GM18505 (cell line): Measurements from ENCODE around the gene CLEC2D.

Source experiments
- ATAC-seq: cut with Tn5 transposase; IDR thresholded peaks from one replicate; pipeline ENCODE4 v1.9.1; 2021; ENCODE audit not compliant: unreplicated experiment
- POLR2A ChIP-seq: IDR thresholded peaks from 4 replicates; pipeline ENCODE4 v1.6.1; 2011; ENCODE audit warnings: borderline replicate concordance; ENCODE audit not compliant: insufficient read depth, insufficient read length; ENCODE audit errors: extremely low read depth

Gene CLEC2D

GRCh38 chr12:9646794-9647781, 22.4 kb upstream of the CLEC2D start:
- ATAC-seq = peak; percentile 3
- no peak for TF ChIP-seq POLR2A

- peak; percentile 77 for TF ChIP-seq POLR2A
- peak; percentile 66 for ATAC-seq
Observed at GRCh38 chr12:9647825-9648700, 21.4 kb upstream of the CLEC2D start.

- TF ChIP-seq POLR2A = no peak
- ATAC-seq = no peak
Observed at GRCh38 chr12:9648701-9649531, 20.6 kb upstream of the CLEC2D start.

GRCh38 chr12:9649532-9649940, 20.0 kb upstream of the CLEC2D start:
- peak; percentile 45 for TF ChIP-seq POLR2A
- ATAC-seq = no peak

- no peak for ATAC-seq
- peak; percentile 2 for TF ChIP-seq POLR2A
Observed at GRCh38 chr12:9650151-9650576, 19.3 kb upstream of the CLEC2D start.

GRCh38 chr12:9651265-9651729, 18.2 kb upstream of the CLEC2D start:
- TF ChIP-seq POLR2A = no peak
- ATAC-seq = no peak

GRCh38 chr12:9660046-9660445, 9.5 kb upstream of the CLEC2D start:
- no peak for ATAC-seq
- no peak for TF ChIP-seq POLR2A

- no peak for ATAC-seq
- TF ChIP-seq POLR2A = no peak
Observed at GRCh38 chr12:9661720-9662119, 7.8 kb upstream of the CLEC2D start.

GRCh38 chr12:9662488-9662887, 7.0 kb upstream of the CLEC2D start:
- no peak for ATAC-seq
- no peak for TF ChIP-seq POLR2A

GRCh38 chr12:9667403-9668160, 1.9 kb upstream of the CLEC2D start:
- no peak for TF ChIP-seq POLR2A
- peak; percentile 48 for ATAC-seq

GRCh38 chr12:9668161-9669018, 1.1 kb upstream of the CLEC2D start:
- no peak for TF ChIP-seq POLR2A
- no peak for ATAC-seq
